CD4-positive, alpha-beta T cell (primary cell): ENCODE results near the gene VPS4B. TPM values are rescaled to one million over a fixed set of nuclear protein-coding genes. Genes with fewer than 3 reads are reported as not detected.

Experiments
- ATAC-seq: fragments of 200-7000 bp; cut with Tn5 transposase; one replicate; pipeline ENCODE4 v1.10.0; 2022; ENCODE audit warnings: mild to moderate bottlenecking; ENCODE audit not compliant: poor library complexity
- CTCF ChIA-PET: fragments of 350-600 bp; sonication (Branson Sonifier 250); formaldehyde crosslinking; loops from one replicate; lab custom pipeline; 2021; ENCODE audit warnings: antibody characterized with exemption, inconsistent platforms; lab: Charles Lee
- POLR2A ChIA-PET: fragments of 350-600 bp; sonication (Branson Sonifier 250); formaldehyde crosslinking; loops from one replicate; lab custom pipeline; 2021; ENCODE audit warnings: antibody characterized with exemption, inconsistent platforms; lab: Charles Lee
- DNase-seq, 14 experiments: peaks; one replicate each; pipeline ENCODE4 v3.0.0-alpha.2; 2013 to 2020; ENCODE audit warnings: mixed read lengths in 2 of 14
- H3K27ac ChIP-seq, 2 donors: one replicate each; pipeline versions ENCODE4 v1.5.1 to v1.7.0; 2013; ENCODE audit warnings: low read length in 2 of 2, low read depth in 1 of 2, mild to moderate bottlenecking in 1 of 2
- H3K27me3 ChIP-seq, 2 experiments: 1 replicate in 1 of 2; 2 replicates in 1 of 2; pipeline versions ENCODE4 v1.6.1 to v1.7.0; 2013; ENCODE audit warnings: low read length in 2 of 2, control low read depth in 1 of 2, mild to moderate bottlenecking in 1 of 2, moderate library complexity in 1 of 2; ENCODE audit not compliant: insufficient read depth in 2 of 2, control insufficient read depth in 1 of 2
- H3K36me3 ChIP-seq: one replicate; pipeline ENCODE4 v1.6.1; 2013; ENCODE audit warnings: low read length, control low read depth; ENCODE audit not compliant: insufficient read depth
- H3K4me1 ChIP-seq: one replicate; pipeline ENCODE4 v1.6.1; 2013; ENCODE audit warnings: low read length, control low read depth; ENCODE audit not compliant: insufficient read depth
- H3K4me3 ChIP-seq: one replicate; pipeline ENCODE4 v1.5.1; 2013; ENCODE audit warnings: mild to moderate bottlenecking, low read length, moderate library complexity
- H3K9me3 ChIP-seq, 2 experiments: 1 replicate in 1 of 2; 2 replicates in 1 of 2; pipeline versions ENCODE4 v1.6.1 to v1.7.0; 2013; ENCODE audit warnings: low read length in 2 of 2, mild to moderate bottlenecking in 2 of 2, control low read depth in 1 of 2, moderate library complexity in 1 of 2; ENCODE audit not compliant: control insufficient read depth in 1 of 2, insufficient read depth in 1 of 2
- H3K27ac Mint-ChIP-seq: one replicate; pipeline ENCODE4 v1.8.0; 2020; ENCODE audit warnings: mixed read lengths
- H3K27me3 Mint-ChIP-seq: one replicate; pipeline ENCODE4 v1.8.0; 2021; ENCODE audit warnings: mixed read lengths
- H3K36me3 Mint-ChIP-seq: one replicate; pipeline ENCODE4 v1.8.0; 2021; ENCODE audit warnings: low read depth, mixed read lengths
- H3K4me1 Mint-ChIP-seq: one replicate; pipeline ENCODE4 v1.8.0; 2021; ENCODE audit warnings: low read depth, mixed read lengths
- H3K4me3 Mint-ChIP-seq: one replicate; pipeline ENCODE4 v1.8.0; 2020; ENCODE audit warnings: mild to moderate bottlenecking, mixed read lengths
- H3K9me3 Mint-ChIP-seq: one replicate; pipeline ENCODE4 v1.8.0; 2020; ENCODE audit warnings: mixed read lengths
- intact Hi-C, 2 experiments: fragments of 100-400 bp; cut with DNase I in 1 of 2; cut with micrococcal nuclease in 1 of 2; formaldehyde crosslinking; loops; one replicate each; pipeline versions ENCODE4 v1.15.1 to v1.9.0; 2023 to 2025; cut with DNase I, micrococcal nuclease
- total RNA-seq, 174 experiments: library from RNA in 2 of 174; stranded (reverse) in 2 of 174; gene quantifications; one replicate each; pipeline ENCODE4 v1.2.3 and lab custom pipeline; 2021 to 2026
- TF ChIP-seq, protein P1 (sequence below): fragments of 200-600 bp; IDR thresholded peaks from one replicate; pipeline ENCODE4 v1.8.0; 2022; ENCODE audit warnings: antibody characterized with exemption, mild to moderate bottlenecking

VPS4B gene
- total RNA-seq, 2 experiments from 2014 or later, result 46.0 to 50.8 TPM

DNA sequence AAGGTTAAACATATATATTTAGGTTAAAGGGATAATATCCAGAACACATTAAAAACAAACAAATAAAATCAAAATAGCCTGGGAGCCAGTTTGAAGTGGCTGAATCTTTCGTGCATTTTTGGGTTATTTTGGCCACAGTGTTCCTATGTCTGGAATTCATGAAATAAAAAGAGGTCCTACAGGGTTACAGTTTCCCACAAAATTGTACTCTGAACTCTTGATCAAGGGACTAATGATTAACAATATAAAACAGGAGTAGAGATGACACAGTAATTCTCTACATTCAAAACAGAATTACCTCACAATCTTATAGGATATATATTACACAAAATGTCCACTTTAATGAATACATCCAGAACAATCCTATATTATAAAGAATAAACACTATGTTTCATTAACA is 24.9 kb downstream of the VPS4B start:
- no peak overlapping the region for H3K4me3 ChIP-seq
- H3K27me3 ChIP-seq, result no peaks in the 10 kb centered on the region
- no peak overlapping the region for H3K4me3 Mint-ChIP-seq
- peaks cover 88% of the 10 kb centered on the region for H3K36me3 Mint-ChIP-seq
- ChIA-PET POLR2A (interaction anchor here (0.6 kb wide), 1 partner anchor 25 kb away, joined by 3 read pairs; the partner anchor contains the start of gene VPS4B), CTCF (no interaction called here)
- DNase-seq (no peak), ATAC-seq (no peak)
- H3K27ac ChIP-seq, result no peak overlapping the region
- H3K9me3 Mint-ChIP-seq, result no peaks in the 10 kb centered on the region
- no peak overlapping the region for H3K27ac Mint-ChIP-seq
- intact Hi-C loops, result no loop called here
- no peaks in the 10 kb centered on the region for H3K9me3 ChIP-seq
- no peaks in the 10 kb centered on the region for H3K4me1 ChIP-seq
- H3K36me3 ChIP-seq, result peaks cover 86% of the 10 kb centered on the region
- peaks cover 19% of the 10 kb centered on the region for H3K4me1 Mint-ChIP-seq
- TF ChIP-seq, protein P1, sequence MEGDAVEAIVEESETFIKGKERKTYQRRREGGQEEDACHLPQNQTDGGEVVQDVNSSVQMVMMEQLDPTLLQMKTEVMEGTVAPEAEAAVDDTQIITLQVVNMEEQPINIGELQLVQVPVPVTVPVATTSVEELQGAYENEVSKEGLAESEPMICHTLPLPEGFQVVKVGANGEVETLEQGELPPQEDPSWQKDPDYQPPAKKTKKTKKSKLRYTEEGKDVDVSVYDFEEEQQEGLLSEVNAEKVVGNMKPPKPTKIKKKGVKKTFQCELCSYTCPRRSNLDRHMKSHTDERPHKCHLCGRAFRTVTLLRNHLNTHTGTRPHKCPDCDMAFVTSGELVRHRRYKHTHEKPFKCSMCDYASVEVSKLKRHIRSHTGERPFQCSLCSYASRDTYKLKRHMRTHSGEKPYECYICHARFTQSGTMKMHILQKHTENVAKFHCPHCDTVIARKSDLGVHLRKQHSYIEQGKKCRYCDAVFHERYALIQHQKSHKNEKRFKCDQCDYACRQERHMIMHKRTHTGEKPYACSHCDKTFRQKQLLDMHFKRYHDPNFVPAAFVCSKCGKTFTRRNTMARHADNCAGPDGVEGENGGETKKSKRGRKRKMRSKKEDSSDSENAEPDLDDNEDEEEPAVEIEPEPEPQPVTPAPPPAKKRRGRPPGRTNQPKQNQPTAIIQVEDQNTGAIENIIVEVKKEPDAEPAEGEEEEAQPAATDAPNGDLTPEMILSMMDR, result no peak
- no peaks in the 10 kb centered on the region for H3K27me3 Mint-ChIP-seq

DNA sequence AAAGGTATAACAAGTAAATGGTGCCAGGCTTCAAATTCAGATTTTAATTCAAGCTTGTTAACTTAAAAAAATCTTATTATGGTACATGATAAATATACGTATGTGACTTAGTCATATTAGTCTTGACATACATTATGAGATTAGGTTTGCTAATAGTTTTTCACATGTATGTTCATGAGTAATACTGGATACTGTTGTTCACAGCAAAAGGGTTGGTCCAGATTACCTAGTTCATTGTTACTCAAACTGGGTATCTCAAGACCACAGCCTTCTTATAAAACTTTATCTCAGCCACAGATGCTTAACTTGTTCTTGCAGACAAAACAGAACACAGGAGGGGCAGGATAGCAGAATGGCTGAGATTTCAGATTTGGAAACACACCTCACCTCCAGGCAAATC is 26.8 kb downstream of the VPS4B start:
- Mint-ChIP-seq H3K27me3 (no peaks in the 10 kb centered on the region), H3K9me3 (no peaks in the 10 kb centered on the region), H3K4me1 (peaks cover 14% of the 10 kb centered on the region), H3K27ac (no peak overlapping the region), H3K4me3 (no peak overlapping the region), H3K36me3 (peaks cover 85% of the 10 kb centered on the region)
- DNase-seq (no peak), ATAC-seq (no peak)
- Histone ChIP-seq H3K36me3 (peaks cover 83% of the 10 kb centered on the region), H3K4me3 (no peak overlapping the region), H3K27ac (no peak overlapping the region), H3K4me1 (no peaks in the 10 kb centered on the region), H3K9me3 (no peaks in the 10 kb centered on the region), H3K27me3 (no peaks in the 10 kb centered on the region)
- TF ChIP-seq, protein P1, result no peak
- POLR2A ChIA-PET, result interaction anchor here (1.2 kb wide), 1 partner anchor 39 kb away, joined by 3 read pairs; no protein-coding TSS in a partner anchor
- intact Hi-C loops, result no loop called here
- CTCF ChIA-PET, result interaction anchor here (0.6 to 1.3 kb wide), 2 partner anchors 30 to 970 kb away, joined by 3 to 4 read pairs; no protein-coding TSS in a partner anchor

DNA sequence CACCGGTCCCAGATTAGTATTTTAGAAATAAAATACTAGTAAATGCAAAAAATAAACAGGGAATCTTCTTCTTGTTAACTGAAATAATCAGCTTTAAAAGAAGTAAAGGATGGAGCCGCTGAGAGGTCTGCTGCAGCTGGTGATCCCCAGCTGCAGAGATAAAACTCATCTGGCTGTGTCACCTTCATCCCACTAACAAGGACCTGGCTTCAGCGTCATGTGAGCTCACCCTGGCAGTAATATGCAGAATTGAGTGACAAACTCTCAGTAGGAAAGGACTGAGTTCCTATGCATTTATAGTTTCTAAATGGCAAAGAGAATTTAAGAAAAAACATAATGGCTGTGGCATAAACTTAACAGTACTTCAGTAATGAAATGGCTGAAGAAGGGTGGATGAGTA is 27.3 kb downstream of the VPS4B start:
- no peaks in the 10 kb centered on the region for H3K4me1 ChIP-seq
- H3K4me3 ChIP-seq, result no peak overlapping the region
- Mint-ChIP-seq H3K27me3 (no peaks in the 10 kb centered on the region), H3K27ac (no peak overlapping the region), H3K4me1 (peaks cover 9% of the 10 kb centered on the region), H3K9me3 (no peaks in the 10 kb centered on the region), H3K4me3 (no peak overlapping the region), H3K36me3 (peaks cover 83% of the 10 kb centered on the region)
- TF ChIP-seq, protein P1, result no peak
- no peak overlapping the region for H3K27ac ChIP-seq
- H3K27me3 ChIP-seq, result no peaks in the 10 kb centered on the region
- CTCF ChIA-PET, result interaction anchor here (1.3 kb wide), 1 partner anchor 29 kb away, joined by 4 read pairs; no protein-coding TSS in a partner anchor
- peaks cover 84% of the 10 kb centered on the region for H3K36me3 ChIP-seq
- POLR2A ChIA-PET, result no interaction called here
- ATAC-seq, result no peak
- DNase-seq, result no peak
- H3K9me3 ChIP-seq, result no peaks in the 10 kb centered on the region
- intact Hi-C loops, result no loop called here
